ENCODE data around the gene HYKK. TPM values are rescaled to one million over a fixed set of nuclear protein-coding genes. Genes with fewer than 3 reads are reported as not detected.

The HYKK gene
- total and polyA plus RNA-seq, 10 of the 15 experiments (the other 5 are each of a cell fraction or from before 2014, with no cell fraction given), result 0.15 to 0.98 (median 0.49) TPM

GRCh38 chr15:78540141-78540870, 32.9 kb downstream of the HYKK start, which contains the start of gene PSMA4 (continued):
- TF ChIP-seq E2F8 (IDR thresholded peaks at IDR 0.05; ENCODE audit: low read depth, partially characterized antibody) (no peak), EP300 (IDR thresholded peaks at IDR 0.05; ENCODE audit: borderline replicate concordance in 1 of 2, control insufficient read depth in 1 of 2, low read depth in 2 of 2, low read length in 2 of 2) (no peak), TCF12 (IDR thresholded peaks at IDR 0.05; ENCODE audit: low read depth, low read length) (no peak), TBL1XR1 (IDR thresholded peaks at IDR 0.05; ENCODE audit: low read depth, low read length) (no peak)

GRCh38 chr15:78540871-78541743, 33.7 kb downstream of the HYKK start:
- Histone ChIP-seq H3K79me2 (ENCODE audit: control insufficient read depth, insufficient read depth, low read length) (peaks cover 41% of the 10 kb centered on the region), H3K27me3 (replicated peaks in 1 of 2; ENCODE audit: control insufficient read depth in 2 of 2, insufficient read depth in 2 of 2, low read length in 1 of 2) (no peaks in the 10 kb centered on the region), H3K9ac (ENCODE audit: control insufficient read depth, insufficient read depth, low read length) (peak overlapping the region; percentile 97), H3K9me3 (replicated peaks; ENCODE audit: control insufficient read depth, insufficient read depth, low read length) (no peaks in the 10 kb centered on the region), H3K27ac (ENCODE audit: control insufficient read depth, insufficient read depth) (peak overlapping the region; percentile 96), H3K4me1 (ENCODE audit: control insufficient read depth, insufficient read depth, low read length) (peaks cover 3% of the 10 kb centered on the region; the same call in 1 of the 2 replicates), H4K20me1 (ENCODE audit: control insufficient read depth, insufficient read depth) (no peaks in the 10 kb centered on the region), H3K4me2 (ENCODE audit: control insufficient read depth, insufficient read depth) (peak overlapping the region; percentile 83), H2AFZ (ENCODE audit: control insufficient read depth, low read depth, low read length) (peak overlapping the region; percentile 98; the same call in 1 of the 2 replicates), H3K36me3 (ENCODE audit: control insufficient read depth in 2 of 2, insufficient read depth in 2 of 2, low read length in 1 of 2) (peaks cover 1 to 19% of the 10 kb centered on the region in 2 experiments), H3K4me3 (peak overlapping the region; percentile 71)
- ChIA-PET SMC1A (ENCODE audit: uncharacterized antibody, unreplicated experiment) (interaction anchor here (0.6 to 6.1 kb wide), 7 partner anchors 11 to 241 kb away, joined by 3 to 47 read pairs (median 5); partner anchors contain the start of genes CHRNA5 and SKIC8), CTCF (interaction anchor here (0.7 to 2.2 kb wide), 5 partner anchors 11 to 197 kb away, joined by 3 to 9 read pairs (median 3); partner anchors contain the start of gene CHRNA5), POLR2A (interaction anchor here (0.6 to 2.0 kb wide), 13 partner anchors 9 to 319 kb away, joined by 3 to 23 read pairs (median 4); partner anchors contain the start of genes CHRNA5, IREB2 and SKIC8), RAD21 (ENCODE audit: unreplicated experiment) (interaction anchor here (0.7 to 2.7 kb wide), 5 partner anchors 9 to 319 kb away, joined by 4 to 18 read pairs (median 11); partner anchors contain the start of genes CHRNA5 and IREB2)
- ATAC-seq (peak; percentile 31), DNase-seq (ENCODE audit: low read depth, low spot score) (no peak), FAIRE-seq (no peak)
- in situ Hi-C loops (cut with MboI) (no loop called here), intact Hi-C loops (cut with micrococcal nuclease; ENCODE audit: unreplicated experiment) (loop anchor here (1.0 kb wide), 1 partner anchor 24 kb away; the partner anchor contains the start of gene CHRNA5)
- WGBS (ENCODE audit: insufficient coverage, insufficient replicate concordance, low lambda C conversion rate, missing lambda C conversion rate), result 2% methylated on average over 17 of the region's 17 CpGs
- BruUV-seq (replicated peaks), result TSS peak; percentile 68
- TF ChIP-seq HSF1 (IDR thresholded peaks at IDR 0.05; ENCODE audit: low read depth, low read length), result no peak
- TF ChIP-seq ZNF622 (IDR thresholded peaks at IDR 0.05), result no peak
- no peak for TF ChIP-seq BACH1 (IDR thresholded peaks at IDR 0.05; ENCODE audit: borderline replicate concordance)
- TF ChIP-seq NFYB (IDR thresholded peaks at IDR 0.05; ENCODE audit: insufficient read depth, low read depth, low read length), result peak; percentile 76
- TF ChIP-seq SIN3A (IDR thresholded peaks at IDR 0.05; ENCODE audit: low read depth, low read length), result no peak
- TF ChIP-seq SPI1 (IDR thresholded peaks at IDR 0.05; ENCODE audit: borderline replicate concordance, insufficient read depth, low read depth, low read length), result 0 out of 2 replicates have a peak, but pooled peaks have one; percentile 46
- no peak for TF ChIP-seq HCFC1 (IDR thresholded peaks at IDR 0.05; ENCODE audit: low read length)
- TF ChIP-seq MYB (IDR thresholded peaks at IDR 0.05; ENCODE audit: borderline replicate concordance, low read depth, low read length), result no peak
- TF ChIP-seq RAD51 (IDR thresholded peaks at IDR 0.05), result no peak
- no peak for TF ChIP-seq ETV6 (conservative IDR thresholded peaks at IDR 0.05 in 1 of 2, IDR thresholded peaks at IDR 0.05 in 1 of 2; ENCODE audit: borderline replicate concordance in 1 of 2, low read depth in 1 of 2)
- no peak for TF ChIP-seq CHD2 (IDR thresholded peaks at IDR 0.05; ENCODE audit: borderline replicate concordance, low read depth, low read length)

Measured in GM12878 (cell line).